ENCODE measurements around the gene TEN1.

TEN1 gene

DNA sequence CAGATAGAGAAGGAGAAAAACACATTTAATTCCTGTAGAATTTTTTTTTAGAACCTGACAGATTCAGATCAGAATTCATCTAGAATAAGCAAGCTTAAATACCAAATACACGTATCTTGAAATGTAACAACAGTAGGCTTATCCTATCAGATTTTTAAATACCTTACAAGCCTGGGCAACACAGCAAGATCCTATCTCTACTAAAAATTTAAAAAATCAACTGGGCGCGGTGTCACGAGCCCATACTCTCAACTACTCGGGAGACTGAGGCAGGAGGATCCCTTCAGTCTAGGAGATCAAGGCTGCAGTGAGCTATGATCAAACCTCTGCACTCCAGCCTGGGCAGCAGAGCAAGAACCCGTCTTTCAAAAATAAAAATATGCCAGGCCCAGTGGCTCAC lies 13.6 kb upstream of the TEN1 start:
- TF ChIP-seq, protein P1, sequence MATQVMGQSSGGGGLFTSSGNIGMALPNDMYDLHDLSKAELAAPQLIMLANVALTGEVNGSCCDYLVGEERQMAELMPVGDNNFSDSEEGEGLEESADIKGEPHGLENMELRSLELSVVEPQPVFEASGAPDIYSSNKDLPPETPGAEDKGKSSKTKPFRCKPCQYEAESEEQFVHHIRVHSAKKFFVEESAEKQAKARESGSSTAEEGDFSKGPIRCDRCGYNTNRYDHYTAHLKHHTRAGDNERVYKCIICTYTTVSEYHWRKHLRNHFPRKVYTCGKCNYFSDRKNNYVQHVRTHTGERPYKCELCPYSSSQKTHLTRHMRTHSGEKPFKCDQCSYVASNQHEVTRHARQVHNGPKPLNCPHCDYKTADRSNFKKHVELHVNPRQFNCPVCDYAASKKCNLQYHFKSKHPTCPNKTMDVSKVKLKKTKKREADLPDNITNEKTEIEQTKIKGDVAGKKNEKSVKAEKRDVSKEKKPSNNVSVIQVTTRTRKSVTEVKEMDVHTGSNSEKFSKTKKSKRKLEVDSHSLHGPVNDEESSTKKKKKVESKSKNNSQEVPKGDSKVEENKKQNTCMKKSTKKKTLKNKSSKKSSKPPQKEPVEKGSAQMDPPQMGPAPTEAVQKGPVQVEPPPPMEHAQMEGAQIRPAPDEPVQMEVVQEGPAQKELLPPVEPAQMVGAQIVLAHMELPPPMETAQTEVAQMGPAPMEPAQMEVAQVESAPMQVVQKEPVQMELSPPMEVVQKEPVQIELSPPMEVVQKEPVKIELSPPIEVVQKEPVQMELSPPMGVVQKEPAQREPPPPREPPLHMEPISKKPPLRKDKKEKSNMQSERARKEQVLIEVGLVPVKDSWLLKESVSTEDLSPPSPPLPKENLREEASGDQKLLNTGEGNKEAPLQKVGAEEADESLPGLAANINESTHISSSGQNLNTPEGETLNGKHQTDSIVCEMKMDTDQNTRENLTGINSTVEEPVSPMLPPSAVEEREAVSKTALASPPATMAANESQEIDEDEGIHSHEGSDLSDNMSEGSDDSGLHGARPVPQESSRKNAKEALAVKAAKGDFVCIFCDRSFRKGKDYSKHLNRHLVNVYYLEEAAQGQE (IDR thresholded peaks at IDR 0.05; ENCODE audit: insufficient read depth in 1 of 2, low read depth in 2 of 2, low read length in 2 of 2), result no peak
- TF ChIP-seq SIN3A (IDR thresholded peaks at IDR 0.05; ENCODE audit: borderline replicate concordance, insufficient read depth, low read length) (no peak), TAF1 (IDR thresholded peaks at IDR 0.05; ENCODE audit: borderline replicate concordance, insufficient read depth, low read length) (no peak), FOXP2 (optimal IDR thresholded peaks at IDR 0.05; ENCODE audit: borderline replicate concordance, extremely low read depth, extremely low read length, insufficient read depth) (no peak), POLR2AphosphoS5 (IDR thresholded peaks at IDR 0.05; ENCODE audit: low read depth, low read length) (no peak)

DNA sequence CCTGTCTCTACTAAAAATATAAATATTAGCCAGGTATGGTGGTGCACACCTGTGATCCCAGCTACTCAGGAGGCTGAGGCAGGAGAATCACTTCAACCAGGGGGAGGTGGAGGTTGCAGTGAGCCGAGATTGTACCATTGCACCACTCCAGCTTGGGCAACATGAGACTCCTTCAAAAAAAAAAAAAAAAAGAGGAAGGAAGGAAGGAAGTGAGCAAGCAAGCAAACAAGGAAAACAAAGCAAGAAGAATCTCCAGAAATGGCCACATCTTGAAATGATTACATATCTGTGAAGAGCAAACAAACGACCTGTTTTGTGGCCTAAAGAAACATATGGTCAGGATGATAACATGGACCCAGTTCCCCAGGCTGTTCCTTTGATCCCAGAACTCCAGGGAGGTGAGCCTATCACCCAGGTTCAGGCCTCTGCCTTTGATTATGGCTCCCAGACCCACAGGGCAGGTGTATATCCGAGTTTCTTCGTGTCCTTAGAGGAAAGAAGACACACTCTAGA lies 9.0 kb upstream of the TEN1 start:
- TF ChIP-seq POLR2AphosphoS5 (IDR thresholded peaks at IDR 0.05; ENCODE audit: low read depth, low read length), result no peak
- no peak for TF ChIP-seq SIN3A (IDR thresholded peaks at IDR 0.05; ENCODE audit: borderline replicate concordance, insufficient read depth, low read length)

DNA sequence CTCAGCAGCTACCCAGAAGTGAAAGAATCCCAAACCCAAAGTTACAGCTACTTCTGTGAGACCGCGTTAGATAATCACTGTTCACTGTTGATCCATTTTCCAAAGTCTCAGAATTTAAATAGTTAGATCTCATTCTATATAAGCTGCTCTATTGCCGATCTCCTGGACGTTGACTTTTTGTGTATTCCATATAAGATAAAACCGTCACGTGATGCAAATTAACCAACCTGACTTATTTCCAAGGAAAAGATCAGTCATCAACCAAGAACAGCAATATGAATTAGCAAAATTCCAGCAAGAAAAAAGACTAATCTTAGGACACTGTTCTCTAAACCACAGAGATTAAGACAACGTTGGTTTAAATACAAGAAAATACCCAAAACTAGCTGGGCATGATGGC lies 8.4 kb upstream of the TEN1 start:
- TF ChIP-seq FOXP2 (optimal IDR thresholded peaks at IDR 0.05; ENCODE audit: borderline replicate concordance, extremely low read depth, extremely low read length, insufficient read depth) (no peak), SIN3A (IDR thresholded peaks at IDR 0.05; ENCODE audit: borderline replicate concordance, insufficient read depth, low read length) (no peak), TAF1 (IDR thresholded peaks at IDR 0.05; ENCODE audit: borderline replicate concordance, insufficient read depth, low read length) (no peak), POLR2AphosphoS5 (IDR thresholded peaks at IDR 0.05; ENCODE audit: low read depth, low read length) (no peak)
- TF ChIP-seq, protein P1 (IDR thresholded peaks at IDR 0.05; ENCODE audit: insufficient read depth in 1 of 2, low read depth in 2 of 2, low read length in 2 of 2), result no peak

DNA sequence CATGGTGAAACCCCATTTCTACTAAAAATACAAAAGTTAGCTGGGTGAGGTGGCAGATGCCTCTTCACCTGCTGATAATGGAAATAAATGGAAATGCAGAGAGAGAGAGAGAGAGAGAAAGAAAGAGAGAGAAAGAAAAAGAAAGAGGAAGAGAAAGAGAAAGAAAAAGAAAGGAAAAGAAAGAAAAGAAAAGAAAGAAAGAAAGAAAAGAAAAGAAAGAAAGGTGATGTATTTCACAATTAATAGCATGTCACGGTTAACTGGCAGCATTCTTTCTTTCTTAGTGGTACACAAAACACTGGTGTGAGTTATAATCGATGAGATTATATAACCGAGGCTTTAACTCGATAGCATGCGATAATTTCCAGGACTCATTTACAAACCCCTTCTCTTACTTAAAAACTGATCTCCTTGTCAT lies 3.3 kb upstream of the TEN1 start:
- no peak for TF ChIP-seq TAF1 (IDR thresholded peaks at IDR 0.05; ENCODE audit: borderline replicate concordance, insufficient read depth, low read length)
- TF ChIP-seq FOXP2 (optimal IDR thresholded peaks at IDR 0.05; ENCODE audit: borderline replicate concordance, extremely low read depth, extremely low read length, insufficient read depth), result no peak
- TF ChIP-seq SIN3A (IDR thresholded peaks at IDR 0.05; ENCODE audit: borderline replicate concordance, insufficient read depth, low read length), result no peak

DNA sequence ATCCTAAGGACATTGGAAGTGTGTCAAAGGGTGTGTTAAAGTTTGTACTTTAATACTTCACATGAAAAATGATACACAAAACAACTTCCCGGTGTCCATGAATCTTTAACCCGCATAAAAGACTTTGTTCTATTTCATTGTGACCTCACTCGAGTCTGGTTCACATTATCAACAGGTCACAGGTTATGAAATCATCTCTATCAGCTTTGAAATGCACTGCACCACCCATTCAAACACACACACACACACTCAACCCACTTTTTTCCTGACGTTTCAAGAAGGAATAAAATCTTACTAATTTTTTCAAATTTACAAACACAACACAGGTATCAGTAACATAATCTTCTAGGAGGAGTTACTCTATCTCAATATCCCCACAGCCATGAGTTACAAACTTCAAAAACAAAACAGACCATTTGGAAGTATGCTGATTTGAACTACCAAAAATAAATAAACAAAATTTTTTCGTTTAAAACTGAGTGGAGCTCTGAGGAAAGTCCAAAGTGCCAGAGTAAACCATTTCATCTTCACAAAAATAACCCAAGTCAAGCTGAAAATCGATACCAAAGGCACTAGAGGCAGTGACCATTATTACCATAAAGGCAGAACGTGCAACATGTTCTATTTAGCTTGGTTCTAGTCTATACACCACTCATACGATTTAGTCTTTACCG lies 2.7 kb upstream of the TEN1 start:
- TF ChIP-seq SIN3A (IDR thresholded peaks at IDR 0.05; ENCODE audit: borderline replicate concordance, insufficient read depth, low read length) (no peak), FOXP2 (optimal IDR thresholded peaks at IDR 0.05; ENCODE audit: borderline replicate concordance, extremely low read depth, extremely low read length, insufficient read depth) (no peak), POLR2AphosphoS5 (IDR thresholded peaks at IDR 0.05; ENCODE audit: low read depth, low read length) (no peak), TAF1 (IDR thresholded peaks at IDR 0.05; ENCODE audit: borderline replicate concordance, insufficient read depth, low read length) (no peak)
- TF ChIP-seq, protein P1 (IDR thresholded peaks at IDR 0.05; ENCODE audit: insufficient read depth in 1 of 2, low read depth in 2 of 2, low read length in 2 of 2), result no peak

DNA sequence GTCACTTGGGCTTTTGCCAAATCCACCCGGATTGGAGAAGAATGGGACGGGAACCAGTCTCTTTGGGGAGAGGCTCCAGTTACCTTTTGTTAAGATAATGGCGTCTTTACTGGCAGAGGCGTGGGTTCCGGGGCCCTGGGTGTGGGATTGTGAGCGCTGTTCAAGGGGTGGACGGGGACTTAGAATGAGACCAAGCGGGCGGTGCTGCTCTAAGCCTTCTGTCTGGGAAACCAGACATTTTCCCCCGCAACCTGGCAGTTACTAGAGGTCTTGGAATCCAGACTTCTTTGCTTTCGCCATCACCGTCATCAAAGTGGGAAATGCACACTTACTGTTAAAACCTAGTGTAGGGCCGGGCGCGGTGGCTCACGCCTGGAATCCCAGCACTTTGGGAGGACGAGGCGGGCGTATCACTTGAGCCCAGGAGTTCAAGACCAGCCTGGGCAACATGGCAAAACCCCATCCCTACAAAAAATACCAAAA lies 706 bp downstream of the TEN1 start:
- TF ChIP-seq FOXP2 (optimal IDR thresholded peaks at IDR 0.05; ENCODE audit: borderline replicate concordance, extremely low read depth, extremely low read length, insufficient read depth) (no peak), POLR2AphosphoS5 (IDR thresholded peaks at IDR 0.05; ENCODE audit: low read depth, low read length) (no peak), TAF1 (IDR thresholded peaks at IDR 0.05; ENCODE audit: borderline replicate concordance, insufficient read depth, low read length) (no peak), SIN3A (IDR thresholded peaks at IDR 0.05; ENCODE audit: borderline replicate concordance, insufficient read depth, low read length) (no peak)
- TF ChIP-seq, protein P1 (IDR thresholded peaks at IDR 0.05; ENCODE audit: insufficient read depth in 1 of 2, low read depth in 2 of 2, low read length in 2 of 2), result no peak

Measured in PFSK-1 (cell line).